ENCODE measurements around the gene FRK. TPM values are rescaled to one million over a fixed set of nuclear protein-coding genes. Genes with fewer than 3 reads are reported as not detected.
"Not testable (repeated sequence)": the region's sequence is repeated elsewhere in the genome, so short reads cannot be mapped to it uniquely, and the experiment has no call there.

FRK gene
- polyA plus RNA-seq, 3 donors = 0.28 to 1.1 (median 0.56) TPM

DNA sequence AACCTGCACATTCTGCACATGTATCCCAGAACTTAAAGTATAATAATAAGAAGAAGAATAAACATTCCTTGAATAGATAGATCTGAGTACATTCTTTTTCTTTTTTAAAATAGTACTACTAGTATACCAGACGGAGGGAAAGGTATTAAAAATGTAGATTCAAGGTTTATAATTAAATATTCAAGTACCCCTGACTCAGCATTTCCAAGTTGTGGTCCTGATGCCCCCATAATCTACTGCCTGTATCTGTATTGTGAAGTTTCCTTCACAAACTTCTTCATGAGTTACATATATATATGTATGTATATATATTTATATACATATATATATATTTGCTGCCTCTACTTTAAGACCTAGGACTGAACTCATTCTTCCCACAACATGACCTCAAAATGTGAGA lies 14.0 kb downstream of the FRK start:
- WGBS, 3 donors = 0% methylated on average over 1 of the region's 1 CpG
- no peak overlapping the region for H3K27ac ChIP-seq (ENCODE audit: low read depth, low read length)

GRCh38 chr6:116046272-116046671 lies 14.4 kb downstream of the FRK start:
- not testable (repeated sequence) for H3K27ac ChIP-seq (ENCODE audit: low read depth, low read length)

GRCh38 chr6:116041934-116042333 lies 18.8 kb downstream of the FRK start:
- no peak overlapping the region for H3K27ac ChIP-seq (ENCODE audit: low read depth, low read length)
- WGBS, 3 donors = 88 to 94% (median 92%) methylated on average over 5 of the region's 5 CpGs

DNA sequence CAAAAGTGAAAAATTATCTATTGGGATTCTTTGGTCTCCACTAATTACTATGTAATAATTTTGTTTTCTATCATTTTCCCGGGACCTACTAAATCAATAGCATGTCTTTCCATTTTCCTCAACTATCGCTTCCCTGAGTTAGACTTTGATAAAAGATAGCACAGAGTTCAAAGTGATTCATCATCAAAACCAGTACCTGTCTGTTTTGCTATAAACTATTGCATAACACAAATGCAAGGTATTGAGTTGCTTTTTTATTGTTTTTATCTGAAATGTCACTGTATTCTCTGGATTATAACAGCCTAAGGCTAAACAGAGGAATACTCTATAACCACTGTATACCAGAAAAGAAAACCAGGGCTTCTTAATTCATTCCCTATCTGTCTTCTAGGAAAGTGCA lies 19.7 kb downstream of the FRK start:
- WGBS, 3 donors = 73 to 96% (median 96%) methylated on average over 2 of the region's 2 CpGs
- H3K27ac ChIP-seq (ENCODE audit: low read depth, low read length) = no peak overlapping the region

DNA sequence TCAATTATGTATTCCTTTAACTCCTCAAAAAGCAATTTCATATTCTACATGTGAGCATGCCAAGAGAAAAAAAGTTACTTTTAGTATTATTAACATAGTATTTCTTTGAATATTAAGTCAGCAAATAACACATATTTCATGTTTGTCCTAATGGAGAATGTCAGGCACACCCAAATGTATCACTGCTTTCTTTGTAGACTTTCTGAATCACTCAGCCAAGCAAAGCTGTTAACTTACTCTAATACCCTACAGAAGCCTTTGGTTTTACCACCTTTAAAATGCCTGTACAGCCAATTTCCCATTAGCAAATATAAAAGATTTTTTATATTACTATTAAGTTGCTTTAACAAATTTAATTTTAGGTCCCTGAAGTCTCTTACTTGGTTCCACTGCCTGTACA lies 23.8 kb downstream of the FRK start:
- H3K27ac ChIP-seq (ENCODE audit: low read depth, low read length) = no peak overlapping the region

- no peak overlapping the region for H3K27ac ChIP-seq (ENCODE audit: low read depth, low read length)
- WGBS, 3 donors = 29 to 52% (median 41%) methylated on average over 2 of the region's 2 CpGs
These were observed 24.5 kb downstream of the FRK start for GRCh38 chr6:116036075-116036773.

DNA sequence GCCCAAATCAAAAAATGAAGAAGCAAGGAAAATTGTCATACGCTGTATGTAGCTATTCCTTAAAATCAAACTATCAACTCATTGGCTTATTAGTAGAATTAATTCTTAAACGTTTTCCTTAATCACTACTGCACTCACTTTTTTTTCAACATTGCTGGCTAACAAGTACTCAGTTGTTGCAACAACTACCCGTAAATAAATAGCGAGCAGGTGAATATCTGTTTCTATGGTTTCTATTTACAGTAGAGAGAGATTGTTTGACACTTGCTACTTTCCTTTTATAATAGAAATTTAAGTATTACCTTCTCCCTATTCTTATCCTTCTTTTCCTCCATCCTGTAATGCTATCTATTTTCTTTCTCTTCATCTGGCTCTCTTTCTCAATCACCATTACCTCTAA lies 25.1 kb downstream of the FRK start:
- WGBS, 3 donors = 39 to 84% (median 81%) methylated on average over 4 of the region's 4 CpGs
- no peak overlapping the region for H3K27ac ChIP-seq (ENCODE audit: low read depth, low read length)

GRCh38 chr6:116034327-116034726 lies 26.4 kb downstream of the FRK start:
- H3K27ac ChIP-seq (ENCODE audit: low read depth, low read length) = no peak overlapping the region
- 9 to 35% (median 30%) methylated on average over 2 of the region's 2 CpGs for WGBS, 3 donors

GRCh38 chr6:116033687-116034303 lies 26.9 kb downstream of the FRK start:
- H3K27ac ChIP-seq (ENCODE audit: low read depth, low read length) = no peak overlapping the region
- WGBS, 3 donors = 55 to 95% (median 82%) methylated on average over 4 of the region's 4 CpGs

DNA sequence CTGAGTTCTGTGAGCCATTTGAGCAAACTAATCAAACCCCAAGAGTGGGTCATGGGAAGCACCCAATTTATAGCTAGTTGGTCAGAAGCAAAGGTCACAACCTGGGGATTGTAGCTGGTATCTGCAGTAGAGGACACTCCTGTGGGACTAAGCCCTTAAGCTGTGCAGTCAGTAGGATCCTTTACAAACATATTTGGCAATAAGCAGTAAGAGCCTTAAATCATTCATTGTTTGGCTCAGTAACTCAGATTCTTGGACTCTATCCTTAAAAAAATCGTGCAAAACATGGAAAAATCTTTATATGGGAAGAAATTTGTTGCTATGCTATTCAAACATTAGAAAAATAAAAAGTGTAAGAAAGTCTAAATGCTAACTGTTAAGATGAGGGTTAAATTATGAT lies 29.9 kb downstream of the FRK start:
- WGBS, 3 donors = 39 to 59% (median 45%) methylated on average over 1 of the region's 1 CpG
- no peak overlapping the region for H3K27ac ChIP-seq (ENCODE audit: low read depth, low read length)

DNA sequence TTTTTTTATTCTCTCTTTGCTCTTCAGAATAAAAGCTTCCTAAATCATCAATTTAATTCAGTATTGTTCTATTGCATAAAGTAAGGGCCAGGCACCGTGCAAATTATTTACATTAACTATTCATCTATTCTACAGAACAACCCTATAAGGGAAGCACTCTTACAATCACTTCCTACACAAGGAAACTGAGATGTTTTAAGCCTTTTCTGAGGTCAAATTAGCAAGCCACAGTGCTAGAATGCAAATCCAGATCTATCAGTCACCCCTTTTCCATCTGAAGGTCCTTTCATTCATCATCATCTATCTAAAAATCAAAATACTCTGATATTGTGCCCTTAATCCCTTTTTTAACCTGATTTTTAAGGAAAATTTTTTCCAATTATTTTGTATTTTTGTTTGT lies 31.2 kb downstream of the FRK start:
- WGBS, 3 donors = 68 to 78% (median 69%) methylated on average over 1 of the region's 1 CpG

DNA sequence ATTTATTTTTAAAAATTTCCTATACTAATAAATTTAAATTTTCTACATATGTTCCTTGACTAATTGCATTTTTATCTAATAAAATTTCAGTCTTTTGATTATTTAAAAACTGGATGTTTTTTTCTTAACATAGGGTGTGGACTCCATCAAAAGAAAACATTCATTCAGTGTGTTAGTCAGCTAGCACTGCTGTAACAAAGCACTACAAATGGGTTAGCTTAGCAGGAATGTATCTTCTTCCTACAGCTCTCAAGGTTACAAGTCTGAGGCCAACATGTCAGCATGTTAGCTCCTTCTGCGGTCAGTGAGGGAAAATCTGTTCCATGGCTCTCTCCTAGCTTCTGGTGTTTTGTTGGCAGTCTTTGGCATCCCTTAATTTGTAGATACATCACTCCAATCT lies 32.5 kb downstream of the FRK start:
- WGBS, 3 donors = 93 to 100% (median 95%) methylated on average over 1 of the region's 1 CpG
- H3K27ac ChIP-seq (ENCODE audit: low read depth, low read length) = no peak overlapping the region

More for the DNA sequence above, 31.2 kb downstream of the FRK start:
- H3K27ac ChIP-seq (ENCODE audit: low read depth, low read length) = no peak overlapping the region

DNA sequence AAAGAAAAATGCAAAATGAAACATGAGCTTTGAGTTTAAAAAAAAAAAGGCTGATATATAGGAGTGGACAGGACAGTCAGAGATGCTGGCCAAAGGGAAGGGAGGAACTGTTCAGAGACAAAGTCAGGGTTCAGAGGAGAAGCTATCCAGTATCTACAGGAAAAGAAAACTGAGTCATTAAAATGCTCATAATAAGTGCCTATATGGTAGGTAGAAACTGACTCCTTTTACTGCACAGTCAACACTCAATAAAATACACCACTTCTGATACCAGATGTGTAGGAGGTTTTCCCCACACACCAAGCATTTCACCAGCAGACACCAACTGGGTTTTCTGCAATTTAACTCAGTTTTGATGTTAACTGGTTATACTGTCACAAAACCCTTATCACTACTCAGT lies 32.9 kb downstream of the FRK start:
- H3K27ac ChIP-seq (ENCODE audit: low read depth, low read length) = no peak overlapping the region

DNA sequence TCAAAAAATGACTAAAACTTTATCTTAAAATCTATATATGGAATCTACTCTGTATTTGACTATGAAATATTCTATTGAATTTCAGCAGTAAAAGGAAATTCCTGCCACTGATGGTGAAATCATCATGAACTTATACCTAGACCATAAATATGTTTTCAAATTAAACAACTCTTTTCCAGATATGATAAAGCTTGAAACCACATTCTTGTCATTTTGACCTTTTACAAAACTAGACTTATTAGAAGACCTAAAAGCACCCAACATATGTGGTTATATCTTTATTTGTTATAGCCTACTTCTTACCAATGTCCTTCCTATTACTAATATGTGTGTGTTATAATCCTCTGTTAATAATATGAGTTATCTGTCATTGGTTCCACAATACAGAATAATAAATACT lies 35.3 kb downstream of the FRK start:
- H3K27ac ChIP-seq (ENCODE audit: low read depth, low read length) = no peak overlapping the region

DNA sequence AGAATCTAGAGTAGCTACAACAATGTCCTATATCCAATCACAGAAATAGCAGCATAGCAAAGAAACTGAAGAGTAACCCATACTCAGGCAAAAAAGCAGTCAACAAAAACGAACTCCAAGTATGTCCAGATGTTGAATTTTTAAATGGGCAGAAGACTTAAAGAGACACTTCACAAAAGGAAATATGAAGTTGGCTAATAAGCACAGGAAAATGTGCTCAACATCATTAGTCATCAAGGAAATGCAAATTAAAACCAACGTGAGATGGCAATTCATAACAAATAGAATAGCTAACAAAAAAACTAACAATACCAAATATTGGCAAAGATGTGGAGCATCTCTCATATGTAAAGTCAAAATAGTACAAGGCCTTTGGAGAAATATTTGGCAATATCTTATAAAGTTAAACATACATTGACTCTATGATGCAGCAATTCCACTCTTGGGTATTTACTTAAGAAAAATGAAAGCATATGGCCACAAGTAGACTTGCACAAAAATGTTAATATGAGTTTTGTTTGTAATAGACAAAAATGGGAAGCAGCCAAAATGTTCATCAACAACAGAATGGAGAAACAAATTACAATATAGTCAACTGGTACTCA lies 37.7 kb downstream of the FRK start:
- H3K27ac ChIP-seq (ENCODE audit: low read depth, low read length) = no peak overlapping the region
- WGBS, 3 donors = 27 to 70% (median 41%) methylated on average over 2 of the region's 2 CpGs

GRCh38 chr6:116020738-116021137 lies 40.0 kb downstream of the FRK start:
- H3K27ac ChIP-seq (ENCODE audit: low read depth, low read length) = no peak overlapping the region

GRCh38 chr6:116019428-116019827 lies 41.3 kb downstream of the FRK start:
- 66 to 87% (median 84%) methylated on average over 2 of the region's 2 CpGs for WGBS, 3 donors
- no peak overlapping the region for H3K27ac ChIP-seq (ENCODE audit: low read depth, low read length)

GRCh38 chr6:116018976-116019375 lies 41.7 kb downstream of the FRK start:
- no peak overlapping the region for H3K27ac ChIP-seq (ENCODE audit: low read depth, low read length)
- 30 to 48% (median 45%) methylated on average over 1 of the region's 1 CpG for WGBS, 3 donors

- no peak overlapping the region for H3K27ac ChIP-seq (ENCODE audit: low read depth, low read length)
- WGBS, 3 donors = 34 to 62% (median 60%) methylated on average over 2 of the region's 2 CpGs
These were observed 43.0 kb downstream of the FRK start for GRCh38 chr6:116017546-116018295.

Data from adipose tissue (tissue), 3 donors.